MG63 (cell line): Measurements from ENCODE around the gene GALNT17. TPM values are rescaled to one million over a fixed set of nuclear protein-coding genes. Genes with fewer than 3 reads are reported as not detected.

ENCODE experiments used
- DNase-seq: peaks from one replicate; pipeline ENCODE4 v3.0.0-alpha.2; 2020
- H3K27me3 ChIP-seq: fragments of 250-450 bp; sonication (Bioruptor Pico); 2 replicates; pipeline ENCODE4 v1.5.1; 2020; ENCODE audit warnings: mild to moderate bottlenecking, moderate library complexity
- H3K36me3 ChIP-seq: fragments of 250-450 bp; sonication (Bioruptor Pico); 2 replicates; pipeline ENCODE4 v1.5.1; 2020; ENCODE audit warnings: mild to moderate bottlenecking, moderate library complexity
- H3K4me3 ChIP-seq: fragments of 250-450 bp; sonication (Bioruptor Pico); 2 replicates; pipeline ENCODE4 v1.5.1; 2020; ENCODE audit warnings: mild to moderate bottlenecking, moderate library complexity
- H3K9me3 ChIP-seq: fragments of 250-450 bp; sonication (Bioruptor Pico); 2 replicates; pipeline ENCODE4 v1.5.1; 2020; ENCODE audit warnings: mild to moderate bottlenecking, moderate library complexity
- total RNA-seq: library from RNA; depleted of rRNA; stranded (reverse); fragments of >200 nt; shearing (Covaris generic); gene quantifications from 2 replicates; pipeline ENCODE4 v1.2.3, GENCODE V29; 2014; ENCODE audit warnings: low replicate concordance

The GALNT17 gene
- total RNA-seq, 1 experiment from 2014 or later: 0.03 TPM

- DNase-seq: no peak
- no peaks in the 10 kb centered on the region for H3K27me3 ChIP-seq
- H3K36me3 ChIP-seq: no peaks in the 10 kb centered on the region
- H3K9me3 ChIP-seq: no peaks in the 10 kb centered on the region
- no peak overlapping the region for H3K4me3 ChIP-seq
Measured at GRCh38 chr7:71290452-71290851, 158.5 kb downstream of the GALNT17 start.

- Histone ChIP-seq H3K4me3 (no peak overlapping the region), H3K27me3 (no peaks in the 10 kb centered on the region), H3K36me3 (no peaks in the 10 kb centered on the region), H3K9me3 (no peaks in the 10 kb centered on the region)
- no peak for DNase-seq
Measured at GRCh38 chr7:71298378-71298777, 166.4 kb downstream of the GALNT17 start.

GRCh38 chr7:71300086-71300485 is 168.1 kb downstream of the GALNT17 start:
- no peak for DNase-seq
- Histone ChIP-seq H3K4me3 (no peak overlapping the region), H3K36me3 (no peaks in the 10 kb centered on the region), H3K9me3 (no peaks in the 10 kb centered on the region), H3K27me3 (no peaks in the 10 kb centered on the region)

- Histone ChIP-seq H3K36me3 (no peaks in the 10 kb centered on the region), H3K27me3 (no peaks in the 10 kb centered on the region)
Measured at GRCh38 chr7:71300603-71301002, 168.7 kb downstream of the GALNT17 start.

GRCh38 chr7:71301167-71301566 is 169.2 kb downstream of the GALNT17 start:
- no peak for DNase-seq
- no peaks in the 10 kb centered on the region for H3K36me3 ChIP-seq
- no peak overlapping the region for H3K4me3 ChIP-seq
- no peaks in the 10 kb centered on the region for H3K9me3 ChIP-seq
- no peaks in the 10 kb centered on the region for H3K27me3 ChIP-seq

More at GRCh38 chr7:71300603-71301002, 168.7 kb downstream of the GALNT17 start:
- H3K9me3 ChIP-seq: no peaks in the 10 kb centered on the region
- DNase-seq: no peak
- no peak overlapping the region for H3K4me3 ChIP-seq

- DNase-seq: peak; percentile 2
- Histone ChIP-seq H3K9me3 (no peaks in the 10 kb centered on the region), H3K27me3 (no peaks in the 10 kb centered on the region), H3K4me3 (no peak overlapping the region), H3K36me3 (no peaks in the 10 kb centered on the region)
Measured at GRCh38 chr7:71303566-71303965, 171.6 kb downstream of the GALNT17 start.

GRCh38 chr7:71308096-71308495 is 176.2 kb downstream of the GALNT17 start:
- no peak overlapping the region for H3K4me3 ChIP-seq
- DNase-seq: peak; percentile 69

GRCh38 chr7:71311576-71311975 is 179.6 kb downstream of the GALNT17 start:
- H3K9me3 ChIP-seq: no peaks in the 10 kb centered on the region
- H3K27me3 ChIP-seq: no peaks in the 10 kb centered on the region
- DNase-seq: no peak
- no peaks in the 10 kb centered on the region for H3K36me3 ChIP-seq
- no peak overlapping the region for H3K4me3 ChIP-seq

More at GRCh38 chr7:71308096-71308495, 176.2 kb downstream of the GALNT17 start:
- no peaks in the 10 kb centered on the region for H3K9me3 ChIP-seq
- H3K27me3 ChIP-seq: no peaks in the 10 kb centered on the region
- H3K36me3 ChIP-seq: no peaks in the 10 kb centered on the region

GRCh38 chr7:71312755-71313490 is 181.0 kb downstream of the GALNT17 start:
- DNase-seq: no peak
- H3K4me3 ChIP-seq: no peak overlapping the region
- no peaks in the 10 kb centered on the region for H3K9me3 ChIP-seq
- no peaks in the 10 kb centered on the region for H3K36me3 ChIP-seq
- no peaks in the 10 kb centered on the region for H3K27me3 ChIP-seq

- Histone ChIP-seq H3K27me3 (no peaks in the 10 kb centered on the region), H3K4me3 (no peak overlapping the region), H3K36me3 (no peaks in the 10 kb centered on the region), H3K9me3 (no peaks in the 10 kb centered on the region)
- no peak for DNase-seq
Measured at GRCh38 chr7:71313553-71313952, 181.6 kb downstream of the GALNT17 start.

GRCh38 chr7:71320916-71321315 is 189.0 kb downstream of the GALNT17 start:
- DNase-seq: no peak
- Histone ChIP-seq H3K36me3 (no peaks in the 10 kb centered on the region), H3K9me3 (no peaks in the 10 kb centered on the region), H3K4me3 (no peak overlapping the region), H3K27me3 (no peaks in the 10 kb centered on the region)

GRCh38 chr7:71322201-71322600 is 190.3 kb downstream of the GALNT17 start:
- no peak for DNase-seq
- Histone ChIP-seq H3K9me3 (no peaks in the 10 kb centered on the region), H3K27me3 (no peaks in the 10 kb centered on the region), H3K4me3 (no peak overlapping the region), H3K36me3 (no peaks in the 10 kb centered on the region)

- no peak for DNase-seq
- no peaks in the 10 kb centered on the region for H3K9me3 ChIP-seq
- no peak overlapping the region for H3K4me3 ChIP-seq
- H3K27me3 ChIP-seq: no peaks in the 10 kb centered on the region
- no peaks in the 10 kb centered on the region for H3K36me3 ChIP-seq
Measured at GRCh38 chr7:71323726-71324125, 191.8 kb downstream of the GALNT17 start.

GRCh38 chr7:71325151-71325550 is 193.2 kb downstream of the GALNT17 start:
- H3K27me3 ChIP-seq: no peaks in the 10 kb centered on the region
- H3K4me3 ChIP-seq: no peak overlapping the region
- no peaks in the 10 kb centered on the region for H3K9me3 ChIP-seq
- no peak for DNase-seq
- H3K36me3 ChIP-seq: no peaks in the 10 kb centered on the region

- Histone ChIP-seq H3K27me3 (no peaks in the 10 kb centered on the region), H3K36me3 (no peaks in the 10 kb centered on the region), H3K4me3 (no peak overlapping the region), H3K9me3 (no peaks in the 10 kb centered on the region)
- DNase-seq: no peak
Measured at GRCh38 chr7:71326595-71326994, 194.7 kb downstream of the GALNT17 start.

GRCh38 chr7:71327946-71328345 is 196.0 kb downstream of the GALNT17 start:
- no peak for DNase-seq
- H3K36me3 ChIP-seq: no peaks in the 10 kb centered on the region
- H3K4me3 ChIP-seq: no peak overlapping the region
- no peaks in the 10 kb centered on the region for H3K27me3 ChIP-seq
- H3K9me3 ChIP-seq: no peaks in the 10 kb centered on the region

GRCh38 chr7:71329030-71329660 is 197.2 kb downstream of the GALNT17 start:
- Histone ChIP-seq H3K36me3 (no peaks in the 10 kb centered on the region), H3K9me3 (no peaks in the 10 kb centered on the region), H3K27me3 (no peaks in the 10 kb centered on the region), H3K4me3 (no peak overlapping the region)
- DNase-seq: no peak

GRCh38 chr7:71332207-71332606 is 200.3 kb downstream of the GALNT17 start:
- Histone ChIP-seq H3K9me3 (no peaks in the 10 kb centered on the region), H3K4me3 (no peak overlapping the region), H3K27me3 (no peaks in the 10 kb centered on the region), H3K36me3 (no peaks in the 10 kb centered on the region)
- no peak for DNase-seq
